K562 (cell line): Measurements from ENCODE around the gene GET4. TPM values are rescaled to one million over a fixed set of nuclear protein-coding genes. Genes with fewer than 3 reads are reported as not detected.

Experiments
- ATAC-seq: fragments of 200-7000 bp; cut with Tn5 transposase; 3 replicates; pipeline ENCODE4 v1.9.1; 2020; ENCODE audit warnings: moderate library complexity
- BruUV-seq: library from RNA; stranded (reverse); fragments of 400-500 nt; replicated peaks from 2 replicates; lab custom pipeline; 2021; lab: Mats Ljungman, UMichigan
- CTCF ChIA-PET: fragments of 300-600 bp; formaldehyde crosslinking; extraction: SDS; loops from one replicate; lab custom pipeline; 2021; ENCODE audit warnings: low intra/inter-chr PET ratio; lab: Yijun Ruan, JAX
- POLR2A ChIA-PET: fragments of 300-600, 350-650 bp; sonication (Branson Sonifier 250); formaldehyde crosslinking; extraction: SDS; loops from one replicate; lab custom pipeline; 2021; ENCODE audit warnings: antibody characterized with exemption, inconsistent platforms; lab: Yijun Ruan, JAX
- DNase-seq, 4 experiments: peaks; one replicate each; pipeline versions ENCODE4 v3.0.0 to v3.0.0-alpha.2; 2011 to 2018; ENCODE audit warnings: low spot score in 3 of 4, mixed read lengths in 3 of 4; ENCODE audit errors: extremely low read depth in 1 of 4
- FAIRE-seq: peaks from 2 replicates; lab custom pipeline; 2011; peaks lifted over from hg19 to GRCh38; lab: Jason Lieb, UNC
- H2AFZ ChIP-seq: 2 replicates; pipeline ENCODE4 v1.6.0; 2011; ENCODE audit warnings: low read depth, low read length, control low read depth, inconsistent platforms
- H3K27ac ChIP-seq: fragments of 200-600 bp; 3 replicates; pipeline ENCODE4 v1.8.0; 2011; ENCODE audit warnings: low read depth, mild to moderate bottlenecking, control low read depth, inconsistent platforms, low read length, moderate library complexity, mixed read lengths; ENCODE audit errors: extremely low read depth
- H3K27me3 ChIP-seq, 2 experiments: fragments of 300-600 bp in 1 of 2; 2 replicates in 1 of 2; 3 replicates in 1 of 2; pipeline versions ENCODE4 v1.6.0 to v1.8.0; 2011; ENCODE audit warnings: inconsistent platforms in 2 of 2, low read length in 2 of 2, mild to moderate bottlenecking in 1 of 2, mixed read lengths in 1 of 2, moderate library complexity in 1 of 2; ENCODE audit not compliant: control insufficient read depth in 2 of 2, insufficient read depth in 2 of 2
- H3K36me3 ChIP-seq: fragments of 300-600 bp; 3 replicates; pipeline ENCODE4 v1.8.0; 2011; ENCODE audit warnings: mild to moderate bottlenecking, low read length, inconsistent platforms; ENCODE audit not compliant: control insufficient read depth, insufficient read depth
- H3K4me1 ChIP-seq, 2 experiments: fragments of 200-600 bp in 1 of 2; replicated peaks in 1 of 2; 2 replicates in 1 of 2; 3 replicates in 1 of 2; pipeline versions ENCODE4 v1.5.1 to v1.8.0; 2011; ENCODE audit warnings: inconsistent platforms in 2 of 2, low read length in 2 of 2, mild to moderate bottlenecking in 1 of 2, mixed read lengths in 1 of 2, moderate library complexity in 1 of 2; ENCODE audit not compliant: control insufficient read depth in 2 of 2, insufficient read depth in 2 of 2
- H3K4me2 ChIP-seq: 2 replicates; pipeline ENCODE4 v1.6.1; 2011; ENCODE audit warnings: low read length, control low read depth, inconsistent platforms, mixed read lengths; ENCODE audit not compliant: insufficient read depth
- H3K4me3 ChIP-seq: fragments of 200-600 bp; sonication (generic), shearing (Covaris generic); 2 replicates; pipeline ENCODE4 v1.5.1; 2016; ENCODE audit warnings: control low read depth, inconsistent platforms
- H3K79me2 ChIP-seq: fragments of 200-600 bp; 3 replicates; pipeline ENCODE4 v1.8.0; 2011; ENCODE audit warnings: low read length, inconsistent platforms; ENCODE audit not compliant: control insufficient read depth, insufficient read depth
- H3K9ac ChIP-seq, 2 experiments: 2 replicates each; pipeline versions ENCODE4 v1.6.0 to v1.6.1; 2011; ENCODE audit warnings: low read depth in 2 of 2, low read length in 2 of 2, control low read depth in 1 of 2, inconsistent platforms in 1 of 2, mild to moderate bottlenecking in 1 of 2, mixed read lengths in 1 of 2; ENCODE audit not compliant: insufficient read depth in 1 of 2
- H3K9me1 ChIP-seq: one replicate; pipeline ENCODE4 v1.6.0; 2011; ENCODE audit warnings: inconsistent platforms, mild to moderate bottlenecking, low read length, moderate library complexity; ENCODE audit not compliant: control insufficient read depth, insufficient read depth
- H3K9me3 ChIP-seq: replicated peaks from 2 replicates; pipeline ENCODE4 v1.5.1; 2011; ENCODE audit warnings: low read depth, low read length, inconsistent platforms; ENCODE audit not compliant: control insufficient read depth, insufficient read depth
- H4K20me1 ChIP-seq: replicated peaks from 2 replicates; pipeline ENCODE4 v1.6.1; 2011; ENCODE audit warnings: low read length, inconsistent platforms, mixed read lengths; ENCODE audit not compliant: control insufficient read depth, insufficient read depth
- ELF2 ChIP-seq: fragments of 250-450 bp; sonication (Bioruptor Pico); IDR thresholded peaks from 2 replicates; pipeline ENCODE4 v1.5.0; 2021; ENCODE audit warnings: mild to moderate bottlenecking
- FOXP1 ChIP-seq: sonication (generic); formaldehyde crosslinking; IDR thresholded peaks from 2 replicates; pipeline ENCODE4 v1.8.0; 2022; ENCODE audit warnings: mild to moderate bottlenecking, missing genetic modification reagents
- HMG20B ChIP-seq: fragments of 250-450 bp; sonication (Bioruptor Pico); IDR thresholded peaks from 2 replicates; pipeline ENCODE4 v1.5.0; 2021; ENCODE audit warnings: mild to moderate bottlenecking
- MYBL2 ChIP-seq, 2 experiments: fragments of 450-650 bp in 1 of 2; sonication (generic) in 1 of 2; formaldehyde crosslinking in 1 of 2; IDR thresholded peaks; 2 replicates each; pipeline versions ENCODE4 v1.6.1 to v1.8.1; 2017 to 2022; ENCODE audit warnings: borderline replicate concordance in 1 of 2, inconsistent platforms in 1 of 2, low read depth in 1 of 2, mild to moderate bottlenecking in 1 of 2, missing genetic modification reagents in 1 of 2, moderate library complexity in 1 of 2
- ZNF785 ChIP-seq: fragments of 250-450 bp; sonication (Bioruptor Pico); IDR thresholded peaks from 2 replicates; pipeline ENCODE4 v1.4.0; 2020; ENCODE audit warnings: mild to moderate bottlenecking
- WGBS: fragments of 100-300 bp; shearing (Covaris generic); methylation state at CpG from one replicate; pipeline ENCODE4 v1.1.6; 2016; ENCODE audit warnings: low coverage, mixed read lengths; ENCODE audit not compliant: insufficient coverage; ENCODE audit errors: missing lambda C conversion rate; 5-methylcytosine and 5-hydroxymethylcytosine counted together
- in situ Hi-C: fragments of 300-500 bp; cut with MboI; formaldehyde crosslinking; loops from 4 replicates; pipeline ENCODE4 v1.15.0; 2018; ENCODE audit warnings: inconsistent platforms, mixed read lengths
- intact Hi-C: fragments of 100-400 bp; cut with micrococcal nuclease; formaldehyde crosslinking; loops from 2 replicates; pipeline ENCODE4 v1.14.2; 2022
- polyA plus RNA-seq, 8 experiments: library from polyadenylated mRNA; depleted of rRNA in 4 of 8; stranded (reverse) in 5 of 8; unstranded in 3 of 8; fragments of >200 nt; fragmentation: Nextera tagmentation in 2 of 8; fragmentation: Illumina TruSeq in 1 of 8; extraction: Ambion mirVana in 2 of 8; extraction: Trizol in 1 of 8; gene quantifications; 2 replicates each; pipeline versions ENCODE4 v1.2.1 to v1.2.3, GENCODE V29; 2011 to 2014; ENCODE audit warnings: inconsistent platforms in 1 of 8, missing spikeins in 1 of 8
- total RNA-seq, 7 experiments: library from RNA; depleted of rRNA in 6 of 7; stranded (reverse); fragments of >200 nt in 6 of 7; fragmentation: Illumina TruSeq in 2 of 7; extraction: Trizol in 2 of 7; gene quantifications; 2 replicates each; pipeline versions ENCODE4 v1.2.1 to v1.2.3, GENCODE V29; 2011 to 2021; ENCODE audit warnings: low replicate concordance in 1 of 7

Gene GET4
- total and polyA plus RNA-seq, 9 of the 15 experiments (the other 6 are each of a cell fraction or from before 2014, with no cell fraction given): 0.99 to 122 (median 40.4) TPM

- FAIRE-seq (no peak), ATAC-seq (no peak), DNase-seq (no peak)
- ChIA-PET CTCF (interaction anchor here (0.6 kb wide), 1 partner anchor 437 kb away, joined by 3 read pairs; no protein-coding TSS in a partner anchor), POLR2A (no interaction called here)
- 31% methylated on average over 25 of the region's 33 CpGs for WGBS
- intact Hi-C loops (no loop called here), in situ Hi-C loops (no loop called here)
- Histone ChIP-seq H3K27me3 (peaks cover 8 to 39% of the 10 kb centered on the region in 2 experiments; a peak in 4 of 5 replicates), H3K9me3 (no peaks in the 10 kb centered on the region), H3K9ac (no peak overlapping the region), H3K4me2 (no peak overlapping the region), H4K20me1 (no peaks in the 10 kb centered on the region), H3K9me1 (no peaks in the 10 kb centered on the region), H3K4me1 (peaks cover 0 to 46% of the 10 kb centered on the region in 2 experiments; a peak in 3 of 5 replicates), H3K4me3 (no peak overlapping the region), H3K79me2 (no peaks in the 10 kb centered on the region), H3K36me3 (no peaks in the 10 kb centered on the region), H2AFZ (no peak overlapping the region), H3K27ac (no peak overlapping the region)
- TF ChIP-seq ELF2 (CRISPR knock-in tag): no peak
- TF ChIP-seq ZNF785 (CRISPR knock-in tag): no peak
- TF ChIP-seq FOXP1 (CRISPR knock-in tag): no peak
- no peak for TF ChIP-seq MYBL2 (IDR thresholded peaks at IDR 0.05; ENCODE audit: low read depth)
- TF ChIP-seq MYBL2 (CRISPR knock-in tag; IDR thresholded peaks at IDR 0.05; ENCODE audit: borderline replicate concordance): no peak
- no peak for TF ChIP-seq HMG20B (CRISPR knock-in tag)
- BruUV-seq: no TSS peak
Observed at GRCh38 chr7:917255-918117, 41.1 kb downstream of the GET4 start.
